ENCODE data around the gene LYST.

GRCh38 chr1:235671992-235672391, 194.7 kb downstream of the LYST start:
- TF ChIP-seq CTCF (IDR thresholded peaks at IDR 0.05) (no peak), POLR2A (IDR thresholded peaks at IDR 0.05) (no peak), EP300 (IDR thresholded peaks at IDR 0.05; ENCODE audit: low read depth) (no peak)
